ENCODE results near the gene PEAK1. TPM values are rescaled to one million over a fixed set of nuclear protein-coding genes. Genes with fewer than 3 reads are reported as not detected.

PEAK1 gene
- total RNA-seq, 1 experiment from 2014 or later: 21.2 TPM

- no peaks in the 10 kb centered on the region for H3K79me1 ChIP-seq (ENCODE audit: insufficient read depth, low read depth, low read length, poor library complexity, severe bottlenecking)
- H3K27ac Mint-ChIP-seq: no peak overlapping the region
- WGBS (ENCODE audit: extremely low coverage, insufficient read length, low lambda C conversion rate): no CpG with 5 or more reads among the region's 1 CpG
These were observed 298.3 kb downstream of the PEAK1 start for GRCh38 chr15:77121599-77121998.

More at GRCh38 chr15:77121599-77121998, 298.3 kb downstream of the PEAK1 start:
- H3K23ac ChIP-seq (ENCODE audit: insufficient read length, low read depth, low read length): no peak overlapping the region
- no peaks in the 10 kb centered on the region for H3K27me3 Mint-ChIP-seq (ENCODE audit: low read depth)
- H3T11ph ChIP-seq (ENCODE audit: low read length): no peak overlapping the region
- H3K4me1 Mint-ChIP-seq: peaks cover 15 to 31% of the 10 kb centered on the region in 2 experiments
- no peak overlapping the region for H3K27ac ChIP-seq (ENCODE audit: insufficient read length, low read depth, low read length)
- H2BK15ac ChIP-seq (ENCODE audit: low read depth, low read length): no peak overlapping the region
- no peak overlapping the region for H3K4me2 ChIP-seq (ENCODE audit: insufficient read depth, insufficient read length, low read length)
- no peak overlapping the region for H3K4ac ChIP-seq (ENCODE audit: low read depth, low read length)
- H3K27me3 ChIP-seq (ENCODE audit: insufficient read depth, low read length): no peaks in the 10 kb centered on the region
- no peak for TF ChIP-seq CTCF (conservative IDR thresholded peaks at IDR 0.05)
- no peak overlapping the region for H4K8ac ChIP-seq (replicated peaks; ENCODE audit: insufficient read length, low read depth, low read length)
- H3K79me2 ChIP-seq (ENCODE audit: insufficient read depth, low read length): no peaks in the 10 kb centered on the region
- no peaks in the 10 kb centered on the region for H3K36me3 Mint-ChIP-seq (ENCODE audit: insufficient read depth in 1 of 3, low read depth in 3 of 3)
- no peak overlapping the region for H3K56ac ChIP-seq (ENCODE audit: insufficient read length, low read depth, low read length)
- no peak for DNase-seq
- no peak overlapping the region for H2AK5ac ChIP-seq (ENCODE audit: insufficient read length, low read length)
- H3K18ac ChIP-seq (ENCODE audit: insufficient read length, low read depth, low read length): no peak overlapping the region
- H3K4me1 ChIP-seq (ENCODE audit: insufficient read depth, low read length): peaks cover 6% of the 10 kb centered on the region
- no peaks in the 10 kb centered on the region for H3K23me2 ChIP-seq (ENCODE audit: insufficient read length, low read depth, low read length, poor library complexity, severe bottlenecking)
- H4K5ac ChIP-seq (ENCODE audit: insufficient read length, low read depth, low read length): no peak overlapping the region
- no peak overlapping the region for H3K4me3 Mint-ChIP-seq
- H2AFZ ChIP-seq (ENCODE audit: low read length): no peak overlapping the region
- no peak overlapping the region for H2BK20ac ChIP-seq (ENCODE audit: low read depth, low read length, poor library complexity, severe bottlenecking)
- no peak overlapping the region for H2BK12ac ChIP-seq (ENCODE audit: insufficient read length, low read depth, low read length)
- H3K9me3 ChIP-seq (ENCODE audit: control insufficient read depth, low read depth, low read length): no peaks in the 10 kb centered on the region
- no peaks in the 10 kb centered on the region for H3K9me3 Mint-ChIP-seq
- H4K91ac ChIP-seq (ENCODE audit: insufficient read length, low read depth, low read length): no peak overlapping the region
- no peak overlapping the region for H2BK5ac ChIP-seq (ENCODE audit: insufficient read length, low read length)
- H3K9ac ChIP-seq (ENCODE audit: extremely low read depth, insufficient read length, low read length): no peak overlapping the region
- H4K20me1 ChIP-seq (ENCODE audit: control insufficient read depth, insufficient read depth, insufficient read length): no peaks in the 10 kb centered on the region
- no peak overlapping the region for H3K14ac ChIP-seq (ENCODE audit: insufficient read depth, low read length)
- no peak overlapping the region for H2BK120ac ChIP-seq (ENCODE audit: low read depth, low read length, poor library complexity, severe bottlenecking)

Measured in H9 (cell line).